Astrocyte (in vitro differentiated cells and primary cell): ENCODE measurements around the gene SLC25A3. TPM values are rescaled to one million over a fixed set of nuclear protein-coding genes. Genes with fewer than 3 reads are reported as not detected.

Experiments used
- DNase-seq: peaks from one replicate; pipeline ENCODE4 v3.0.0-alpha.2; 2010; ENCODE audit warnings: low read depth
- FAIRE-seq: peaks from 2 replicates; lab custom pipeline; 2011; peaks lifted over from hg19 to GRCh38; lab: Jason Lieb, UNC
- H2AFZ ChIP-seq: 2 replicates; pipeline ENCODE4 v1.6.0; 2012; ENCODE audit warnings: low read depth, low read length, inconsistent platforms
- H3K27ac ChIP-seq: 2 replicates; pipeline ENCODE4 v1.5.1; 2011; ENCODE audit warnings: low read depth, low read length, inconsistent platforms
- H3K27me3 ChIP-seq: 2 replicates; pipeline ENCODE4 v1.6.0; 2011; ENCODE audit warnings: low read length, inconsistent platforms; ENCODE audit not compliant: insufficient read depth
- H3K36me3 ChIP-seq: 2 replicates; pipeline ENCODE4 v1.5.1; 2011; ENCODE audit warnings: low read length, inconsistent platforms; ENCODE audit not compliant: insufficient read depth
- H3K4me1 ChIP-seq: 2 replicates; pipeline ENCODE4 v1.5.1; 2011; ENCODE audit warnings: low read length, inconsistent platforms; ENCODE audit not compliant: insufficient read depth
- H3K4me2 ChIP-seq: 2 replicates; pipeline ENCODE4 v1.6.0; 2012; ENCODE audit warnings: low read length, inconsistent platforms
- H3K4me3 ChIP-seq: 2 replicates; pipeline ENCODE4 v1.5.1; 2011; ENCODE audit warnings: low read depth, mild to moderate bottlenecking, low read length, inconsistent platforms; ENCODE audit not compliant: insufficient read depth
- H3K79me2 ChIP-seq: 2 replicates; pipeline ENCODE4 v1.6.0; 2012; ENCODE audit warnings: mild to moderate bottlenecking, low read length, inconsistent platforms; ENCODE audit not compliant: insufficient read depth
- H3K9ac ChIP-seq: 2 replicates; pipeline ENCODE4 v1.6.0; 2012; ENCODE audit warnings: mild to moderate bottlenecking, low read length, inconsistent platforms
- H3K9me3 ChIP-seq: 2 replicates; pipeline ENCODE4 v1.5.1; 2012; ENCODE audit warnings: low read depth, mild to moderate bottlenecking, low read length, inconsistent platforms; ENCODE audit not compliant: insufficient read depth
- H4K20me1 ChIP-seq: 2 replicates; pipeline ENCODE4 v1.6.0; 2012; ENCODE audit warnings: low read length, inconsistent platforms; ENCODE audit not compliant: insufficient read depth
- H3K27ac Mint-ChIP-seq: one replicate; pipeline ENCODE4 v1.8.0; 2021; ENCODE audit warnings: mild to moderate bottlenecking, mixed read lengths; ENCODE audit not compliant: unreplicated experiment
- H3K27me3 Mint-ChIP-seq: one replicate; pipeline ENCODE4 v1.8.0; 2021; ENCODE audit warnings: low read depth, mixed read lengths; ENCODE audit not compliant: unreplicated experiment
- H3K36me3 Mint-ChIP-seq: one replicate; pipeline ENCODE4 v1.8.0; 2021; ENCODE audit warnings: low read depth, mixed read lengths; ENCODE audit not compliant: unreplicated experiment
- H3K4me1 Mint-ChIP-seq: one replicate; pipeline ENCODE4 v1.8.0; 2021; ENCODE audit warnings: low read depth, mixed read lengths; ENCODE audit not compliant: unreplicated experiment
- H3K4me3 Mint-ChIP-seq: one replicate; pipeline ENCODE4 v1.8.0; 2021; ENCODE audit warnings: mild to moderate bottlenecking, moderate library complexity, mixed read lengths; ENCODE audit not compliant: unreplicated experiment
- H3K9me3 Mint-ChIP-seq: one replicate; pipeline ENCODE4 v1.8.0; 2021; ENCODE audit warnings: mild to moderate bottlenecking, mixed read lengths; ENCODE audit not compliant: unreplicated experiment
- CTCF ChIP-seq: IDR thresholded peaks from 2 replicates; pipeline ENCODE4 v1.5.1; 2011; ENCODE audit warnings: low read depth, mild to moderate bottlenecking, inconsistent platforms, low read length, moderate library complexity; ENCODE audit not compliant: insufficient read depth
- EZH2 ChIP-seq: IDR thresholded peaks from 2 replicates; pipeline ENCODE4 v1.6.1; 2012; ENCODE audit warnings: mild to moderate bottlenecking, low read length, inconsistent platforms; ENCODE audit not compliant: insufficient read depth
- total RNA-seq: library from RNA; stranded (reverse); gene quantifications from 2 replicates; pipeline ENCODE4 v1.2.1, GENCODE V29; 2021

SLC25A3 gene
- total RNA-seq, 1 donor from 2014 or later: 660 TPM

- H3K4me2 ChIP-seq: no peak overlapping the region
- H3K36me3 ChIP-seq: no peaks in the 10 kb centered on the region
- no peak for DNase-seq
These were observed 13.7 kb upstream of the SLC25A3 start for GRCh38 chr12:98579835-98580234.

GRCh38 chr12:98580695-98581094 lies 12.8 kb upstream of the SLC25A3 start:
- no peaks in the 10 kb centered on the region for H3K4me1 ChIP-seq
- H4K20me1 ChIP-seq: no peaks in the 10 kb centered on the region
- DNase-seq (no peak), FAIRE-seq (no peak)
- H3K9me3 ChIP-seq: no peaks in the 10 kb centered on the region
- H3K9me3 Mint-ChIP-seq: no peaks in the 10 kb centered on the region
- no peaks in the 10 kb centered on the region for H3K36me3 ChIP-seq
- H3K9ac ChIP-seq: no peak overlapping the region
- no peak overlapping the region for H3K27ac ChIP-seq
- H3K79me2 ChIP-seq: no peaks in the 10 kb centered on the region
- no peak overlapping the region for H3K4me2 ChIP-seq
- H3K27me3 Mint-ChIP-seq: no peaks in the 10 kb centered on the region
- TF ChIP-seq EZH2: no peak
- no peak for TF ChIP-seq CTCF
- H3K4me3 Mint-ChIP-seq: no peak overlapping the region
- no peak overlapping the region for H3K27ac Mint-ChIP-seq
- H2AFZ ChIP-seq: no peak overlapping the region
- no peaks in the 10 kb centered on the region for H3K27me3 ChIP-seq
- H3K4me1 Mint-ChIP-seq: peaks cover 6% of the 10 kb centered on the region
- H3K36me3 Mint-ChIP-seq: peaks cover 3% of the 10 kb centered on the region
- no peak overlapping the region for H3K4me3 ChIP-seq

More at GRCh38 chr12:98579835-98580234, 13.7 kb upstream of the SLC25A3 start:
- no peak for FAIRE-seq
- no peak overlapping the region for H3K27ac ChIP-seq
- H3K4me3 ChIP-seq: no peak overlapping the region
- Mint-ChIP-seq H3K27ac (no peak overlapping the region), H3K4me3 (no peak overlapping the region), H3K4me1 (peaks cover 6% of the 10 kb centered on the region), H3K27me3 (no peaks in the 10 kb centered on the region), H3K36me3 (peaks cover 3% of the 10 kb centered on the region), H3K9me3 (no peaks in the 10 kb centered on the region)
- H3K4me1 ChIP-seq: no peaks in the 10 kb centered on the region
- H3K27me3 ChIP-seq: no peaks in the 10 kb centered on the region
- no peak for TF ChIP-seq EZH2
- TF ChIP-seq CTCF: no peak
- H3K9ac ChIP-seq: no peak overlapping the region
- no peaks in the 10 kb centered on the region for H4K20me1 ChIP-seq
- H3K79me2 ChIP-seq: no peaks in the 10 kb centered on the region
- no peak overlapping the region for H2AFZ ChIP-seq
- H3K9me3 ChIP-seq: no peaks in the 10 kb centered on the region

GRCh38 chr12:98581101-98581500 lies 12.4 kb upstream of the SLC25A3 start:
- H3K27ac Mint-ChIP-seq: no peak overlapping the region
- TF ChIP-seq EZH2: no peak
- TF ChIP-seq CTCF: no peak
- Histone ChIP-seq H3K9ac (no peak overlapping the region), H3K4me1 (no peaks in the 10 kb centered on the region), H3K4me3 (no peak overlapping the region), H3K36me3 (no peaks in the 10 kb centered on the region), H3K79me2 (no peaks in the 10 kb centered on the region), H3K4me2 (no peak overlapping the region), H3K27me3 (no peaks in the 10 kb centered on the region), H3K27ac (no peak overlapping the region), H3K9me3 (no peaks in the 10 kb centered on the region), H2AFZ (no peak overlapping the region), H4K20me1 (no peaks in the 10 kb centered on the region)
- no peak overlapping the region for H3K4me3 Mint-ChIP-seq
- H3K4me1 Mint-ChIP-seq: peaks cover 6% of the 10 kb centered on the region
- peaks cover 3% of the 10 kb centered on the region for H3K36me3 Mint-ChIP-seq
- H3K27me3 Mint-ChIP-seq: no peaks in the 10 kb centered on the region
- no peak for DNase-seq
- no peak for FAIRE-seq
- no peaks in the 10 kb centered on the region for H3K9me3 Mint-ChIP-seq
